Superior temporal gyrus (tissue), 1 donor: ENCODE data around the gene RTN4R.
"Not testable (repeated sequence)": the region's sequence is repeated elsewhere in the genome, so short reads cannot be mapped to it uniquely, and the experiment has no call there.

Experiments
- DNase-seq: peaks from one replicate; pipeline ENCODE4 v3.0.0-alpha.2; 2016; ENCODE audit errors: extremely low spot score

Gene RTN4R

GRCh38 chr22:20271114-20271994, 3.2 kb upstream of the RTN4R start:
- DNase-seq, result no peak

DNA sequence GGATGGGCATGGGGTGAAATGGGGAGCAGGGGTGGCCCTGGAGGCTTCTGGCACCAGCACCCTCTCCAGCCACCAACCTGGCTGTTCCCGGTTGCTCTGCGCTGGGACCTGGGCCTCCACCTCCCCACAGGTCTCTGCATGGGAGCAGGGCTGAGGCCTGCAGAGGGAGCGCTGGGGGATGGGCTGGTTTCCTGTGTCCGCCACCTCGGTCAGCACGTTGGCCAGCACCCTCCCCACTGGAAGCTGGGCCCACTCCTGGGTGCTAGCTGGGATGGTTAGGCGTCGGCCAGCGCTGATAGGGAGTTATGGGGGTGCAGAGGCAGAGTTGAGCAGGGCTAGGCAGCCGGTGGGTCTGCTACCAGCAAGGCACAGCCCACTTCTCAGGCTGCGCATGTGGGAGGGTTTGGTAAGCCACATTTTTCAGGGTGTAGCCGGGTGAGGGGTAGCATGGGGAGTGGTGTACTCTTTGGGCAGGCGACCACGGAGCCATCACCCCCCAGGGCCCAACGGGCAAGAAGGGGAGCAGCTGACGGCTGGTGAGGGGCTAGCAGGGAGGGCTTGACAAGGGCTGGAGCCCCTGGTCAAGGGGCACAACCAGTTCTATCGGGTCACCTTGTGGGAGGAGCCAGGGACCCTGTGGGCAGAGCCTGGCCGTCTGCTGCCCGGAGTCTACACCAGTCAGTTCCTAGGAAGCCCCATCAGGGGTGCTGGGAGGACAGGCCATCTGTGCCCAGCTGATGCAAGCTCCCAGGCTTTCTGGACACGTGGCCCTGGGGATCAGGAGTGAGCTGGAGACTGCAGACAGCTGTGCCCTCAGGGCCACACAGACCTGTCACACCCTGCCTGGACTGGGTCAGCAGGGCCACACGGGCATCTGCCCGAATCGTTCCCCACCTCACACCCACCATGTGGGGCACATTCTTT, 2.3 kb upstream of the RTN4R start:
- DNase-seq, result not testable (repeated sequence)

- DNase-seq, result not testable (repeated sequence)
These were observed 1.6 kb upstream of the RTN4R start for GRCh38 chr22:20269673-20270072.

GRCh38 chr22:20269201-20269600, 1.1 kb upstream of the RTN4R start:
- DNase-seq, result not testable (repeated sequence)

GRCh38 chr22:20267441-20268278, 458 bp downstream of the RTN4R start:
- DNase-seq, result no peak

GRCh38 chr22:20266667-20267440, 1.3 kb downstream of the RTN4R start:
- DNase-seq, result not testable (repeated sequence)

- not testable (repeated sequence) for DNase-seq
These were observed 2.1 kb downstream of the RTN4R start for GRCh38 chr22:20265772-20266666.

GRCh38 chr22:20264614-20265452, 3.3 kb downstream of the RTN4R start:
- DNase-seq, result no peak

DNA sequence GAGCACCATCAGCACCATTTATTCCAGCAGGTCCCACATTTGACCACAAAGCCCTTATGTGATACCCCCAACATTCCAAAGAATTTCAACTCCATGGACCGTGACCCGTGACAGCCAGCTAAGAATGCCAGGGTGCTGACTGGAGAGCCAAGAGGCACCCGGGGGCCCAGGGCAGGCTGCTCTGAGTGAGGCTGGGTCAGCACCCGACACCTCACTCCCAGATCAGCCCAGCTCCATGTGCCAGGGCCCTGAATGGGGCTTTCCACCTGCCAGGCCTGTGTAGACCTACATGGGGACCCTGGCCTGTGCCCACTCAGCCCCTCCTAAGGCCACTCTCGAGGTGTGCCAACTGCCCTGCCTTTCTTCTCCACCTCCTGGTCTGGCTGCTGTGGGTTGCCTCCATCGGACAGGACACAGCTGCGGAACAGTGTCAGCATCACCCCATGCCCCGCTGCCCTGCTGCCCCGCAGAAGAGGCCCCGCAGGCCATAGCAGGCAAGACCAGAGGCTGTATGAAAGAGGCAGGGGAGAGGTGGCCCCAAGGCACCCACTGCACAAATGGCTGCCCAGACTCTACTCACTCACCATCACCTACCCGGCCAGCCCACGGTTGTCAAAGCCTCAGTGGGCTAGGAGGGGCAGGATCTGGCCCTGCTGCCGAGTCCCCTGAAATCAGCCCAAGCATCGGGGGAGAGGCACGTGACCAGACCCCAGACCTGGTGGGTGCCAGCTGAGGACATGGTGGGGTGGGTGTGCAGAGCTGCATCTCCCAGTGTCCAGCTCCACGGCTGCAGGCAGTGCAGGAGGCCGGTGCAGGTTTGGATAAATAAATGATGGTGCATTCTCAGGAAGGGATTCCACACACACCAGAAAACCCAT, 4.5 kb downstream of the RTN4R start:
- DNase-seq, result not testable (repeated sequence)

- no peak for DNase-seq
These were observed 5.5 kb downstream of the RTN4R start for GRCh38 chr22:20262582-20263147.

GRCh38 chr22:20261848-20262581, 6.1 kb downstream of the RTN4R start:
- no peak for DNase-seq

DNA sequence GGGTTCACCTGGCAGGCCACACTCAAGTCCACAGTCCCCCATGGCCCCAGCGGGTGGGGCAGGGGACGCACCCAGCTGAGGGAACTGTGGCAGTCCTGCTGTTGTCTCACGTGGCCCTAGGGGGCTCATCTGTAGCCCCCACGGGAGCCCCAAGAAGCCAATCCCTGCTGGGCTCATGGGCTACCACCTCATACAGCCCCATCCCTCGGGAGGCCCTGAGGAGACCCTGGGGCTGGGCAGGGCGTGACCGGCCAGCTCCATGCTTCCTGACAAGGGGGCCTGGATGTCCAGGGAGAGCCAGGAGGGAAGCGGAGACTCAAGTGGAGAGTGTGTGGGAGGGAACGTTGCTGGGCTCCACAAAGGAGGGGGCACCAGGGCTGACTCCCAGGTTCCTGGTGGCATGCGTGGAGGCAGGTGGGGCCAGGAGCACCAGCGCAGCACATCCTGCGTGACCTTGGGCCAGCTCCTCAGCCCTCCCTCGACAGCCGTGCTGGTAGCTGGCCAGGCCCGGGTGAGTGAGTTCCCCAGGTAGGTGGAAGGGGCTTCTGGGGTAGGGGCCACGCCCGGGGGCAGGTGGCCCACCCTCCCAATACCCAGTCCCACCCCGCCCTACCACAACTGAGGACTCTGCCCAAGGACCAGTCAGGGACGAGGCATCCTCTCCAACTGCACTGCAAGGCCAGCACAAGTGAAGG, 7.9 kb downstream of the RTN4R start:
- no peak for DNase-seq

DNA sequence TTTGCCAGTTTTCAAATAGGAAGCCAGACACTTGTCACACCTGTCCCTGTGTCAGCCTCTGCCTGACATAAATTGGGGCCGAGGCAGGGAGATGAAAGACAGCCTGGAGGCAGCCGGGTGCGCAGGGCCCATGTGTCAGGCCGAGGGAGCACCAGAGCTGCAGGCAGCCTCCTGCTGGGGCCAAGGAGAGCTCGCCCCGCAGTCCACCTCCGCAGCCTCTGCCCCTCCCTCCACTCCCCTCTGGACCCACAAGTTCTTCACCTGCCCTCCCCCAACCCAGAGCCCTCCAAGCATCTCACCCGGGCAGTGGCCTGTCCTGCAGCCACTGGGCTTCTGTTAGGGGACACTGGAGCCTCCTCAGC, 8.8 kb downstream of the RTN4R start:
- no peak for DNase-seq

GRCh38 chr22:20258584-20259326, 9.4 kb downstream of the RTN4R start:
- DNase-seq, result no peak

GRCh38 chr22:20258021-20258299, 10.2 kb downstream of the RTN4R start:
- no peak for DNase-seq
